Ecto neural progenitor cell (in vitro differentiated cells): ENCODE data around the gene MYMK.
"Not testable (repeated sequence)": the region's sequence is repeated elsewhere in the genome, so short reads cannot be mapped to it uniquely, and the experiment has no call there.

ENCODE experiments used
- DNase-seq: peaks from one replicate; pipeline ENCODE4 v3.0.0-alpha.2; 2018; ENCODE audit warnings: low spot score

The MYMK gene, protein sequence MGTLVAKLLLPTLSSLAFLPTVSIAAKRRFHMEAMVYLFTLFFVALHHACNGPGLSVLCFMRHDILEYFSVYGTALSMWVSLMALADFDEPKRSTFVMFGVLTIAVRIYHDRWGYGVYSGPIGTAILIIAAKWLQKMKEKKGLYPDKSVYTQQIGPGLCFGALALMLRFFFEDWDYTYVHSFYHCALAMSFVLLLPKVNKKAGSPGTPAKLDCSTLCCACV

DNA sequence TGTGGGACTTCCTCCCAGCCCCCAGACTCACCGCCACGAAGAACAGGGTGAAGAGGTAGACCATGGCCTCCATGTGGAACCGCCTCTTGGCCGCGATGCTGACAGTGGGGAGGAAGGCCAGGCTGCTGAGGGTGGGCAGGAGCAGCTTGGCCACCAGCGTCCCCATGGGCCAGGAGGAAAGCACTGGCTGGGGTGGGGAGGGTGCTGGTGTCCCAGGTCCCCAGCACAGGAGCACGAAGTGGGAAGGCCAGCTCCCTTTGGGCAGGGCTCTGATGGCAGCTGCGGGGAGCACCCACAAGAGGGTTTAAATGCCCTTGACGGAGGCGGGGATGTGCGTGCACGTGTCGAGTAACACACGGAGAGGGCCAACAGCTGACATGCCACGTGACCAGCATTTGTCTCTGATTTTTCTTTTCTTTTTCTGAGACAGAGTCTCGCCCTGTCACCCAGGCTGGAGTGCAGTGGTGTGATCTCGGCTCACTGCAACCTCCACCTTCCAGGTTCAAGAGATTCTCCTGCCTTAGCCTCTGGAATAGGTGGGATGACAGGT is at the start of gene MYMK:
TSS of gene MYMK (minus strand) at position 281 of the 550 bp plus-strand sequence. CDS start at position 166, 115 bp downstream.
- DNase-seq = no peak

DNA sequence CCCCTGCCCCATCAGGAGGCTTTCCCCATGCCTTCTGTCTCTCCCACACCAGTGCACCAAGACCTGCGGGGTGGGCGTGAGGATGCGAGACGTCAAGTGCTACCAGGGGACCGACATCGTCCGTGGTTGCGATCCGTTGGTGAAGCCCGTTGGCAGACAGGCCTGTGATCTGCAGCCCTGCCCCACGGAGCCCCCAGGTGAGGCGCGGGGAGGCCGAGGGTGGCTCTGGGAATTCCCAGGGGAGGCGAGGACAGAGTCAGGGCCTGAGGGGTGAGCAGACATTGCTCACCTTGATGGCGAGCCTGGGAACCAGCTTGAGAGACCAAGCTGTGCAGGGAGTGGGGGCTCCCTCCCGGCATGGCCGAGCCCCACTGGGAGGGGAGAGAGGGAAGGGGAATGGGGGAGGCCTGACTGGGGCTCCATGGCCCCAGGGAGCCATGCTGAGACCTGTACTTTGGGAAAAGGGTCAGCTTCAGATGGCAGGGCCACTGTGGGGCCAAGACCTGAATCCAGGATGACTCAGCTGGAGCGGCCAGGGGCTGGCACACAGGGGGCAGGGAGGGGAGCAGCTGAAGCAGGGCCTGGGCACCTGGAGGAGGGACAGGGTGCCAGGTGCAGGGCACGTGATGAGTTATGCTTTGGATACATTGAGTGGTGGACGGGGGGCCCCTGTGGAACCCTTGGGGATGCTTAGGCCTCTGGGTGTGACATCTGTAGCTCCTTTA is 49.2 kb upstream of the MYMK start:
- DNase-seq = no peak

DNA sequence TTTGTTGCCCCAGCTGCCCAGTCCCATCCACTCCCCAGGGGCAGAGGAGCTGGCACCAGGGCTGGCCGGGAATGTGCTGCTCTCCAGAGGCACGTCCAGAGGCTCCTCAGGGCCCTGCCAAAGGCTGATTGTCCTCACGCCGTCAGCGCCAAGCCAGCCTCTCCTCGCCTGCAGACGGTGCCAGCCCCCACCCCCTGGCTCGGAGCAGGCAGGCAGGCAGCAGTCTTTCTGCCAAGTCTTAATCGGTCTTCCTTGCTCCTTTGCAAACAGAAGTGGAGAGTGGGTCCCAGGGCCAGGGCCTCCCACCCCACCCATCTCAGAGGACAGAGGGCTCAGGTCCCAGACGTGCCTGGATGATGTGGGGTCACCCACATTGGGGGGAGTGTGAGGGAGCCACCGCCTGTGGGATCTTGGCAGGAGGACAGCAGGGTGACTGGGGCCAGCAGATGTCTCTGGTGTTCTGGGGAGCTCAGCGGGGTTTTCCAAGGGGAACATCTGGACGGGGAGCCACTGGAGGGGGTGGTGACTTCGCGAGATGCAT is 48.1 kb upstream of the MYMK start:
- no peak for DNase-seq

DNA sequence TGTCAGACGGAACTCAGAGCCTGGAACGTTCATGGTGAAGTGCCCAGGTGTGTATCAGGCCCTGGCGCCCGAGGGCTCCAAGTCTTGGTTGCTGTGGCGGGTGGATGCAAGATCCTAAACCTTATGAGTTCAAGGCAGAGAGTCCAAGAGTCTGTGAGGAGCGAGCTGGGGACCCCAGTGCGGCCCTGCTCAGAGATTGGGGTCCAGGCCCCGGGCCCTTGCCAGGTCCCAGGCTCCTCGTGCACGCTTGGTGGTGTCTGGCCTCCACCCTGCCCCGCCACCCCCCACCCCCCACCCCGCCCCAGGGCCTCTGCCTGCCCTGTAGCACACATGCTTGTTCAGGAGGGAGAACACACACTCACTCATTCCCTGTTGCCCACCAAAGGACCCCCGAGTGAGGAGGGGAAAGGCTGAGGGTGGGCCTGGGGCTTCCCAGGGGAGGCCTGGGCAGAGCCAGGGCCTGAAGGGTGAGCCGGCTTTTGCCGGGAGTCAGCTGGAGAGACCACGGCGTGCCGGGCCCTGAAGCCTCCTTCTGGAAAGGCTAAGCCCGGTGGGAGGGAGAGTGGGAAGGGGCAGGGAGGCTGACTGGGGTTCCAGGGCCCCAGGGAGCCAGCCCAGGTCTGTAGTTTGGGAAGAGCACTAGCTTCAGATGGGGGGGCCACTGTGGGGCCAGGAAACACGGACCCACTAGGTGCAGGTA is 47.3 kb upstream of the MYMK start:
- DNase-seq = no peak

DNA sequence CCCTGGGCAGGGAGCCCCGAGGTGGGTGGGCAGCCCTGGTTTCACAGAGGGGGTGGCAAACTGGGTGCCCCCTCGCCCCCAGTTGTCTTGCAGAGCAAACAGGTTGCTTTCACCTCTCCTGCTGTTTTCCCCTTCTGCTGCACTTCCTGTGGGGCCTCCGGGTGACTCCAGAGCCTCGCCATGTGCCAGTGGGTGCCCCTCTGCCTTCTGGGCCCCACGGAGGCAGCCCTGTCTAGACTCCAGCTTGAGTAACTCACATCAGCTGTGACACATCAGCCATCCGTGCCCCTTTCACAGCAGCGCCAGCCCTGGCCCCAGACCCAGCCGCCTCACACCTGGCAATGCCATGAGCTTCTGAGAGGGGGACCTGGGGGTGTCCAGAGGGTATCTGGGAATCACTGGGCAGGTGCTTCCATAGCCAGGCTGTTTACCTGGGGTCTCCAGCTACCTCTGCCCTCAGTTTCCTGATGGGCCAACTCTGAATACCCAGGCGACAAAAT is 46.7 kb upstream of the MYMK start:
- DNase-seq = no peak

DNA sequence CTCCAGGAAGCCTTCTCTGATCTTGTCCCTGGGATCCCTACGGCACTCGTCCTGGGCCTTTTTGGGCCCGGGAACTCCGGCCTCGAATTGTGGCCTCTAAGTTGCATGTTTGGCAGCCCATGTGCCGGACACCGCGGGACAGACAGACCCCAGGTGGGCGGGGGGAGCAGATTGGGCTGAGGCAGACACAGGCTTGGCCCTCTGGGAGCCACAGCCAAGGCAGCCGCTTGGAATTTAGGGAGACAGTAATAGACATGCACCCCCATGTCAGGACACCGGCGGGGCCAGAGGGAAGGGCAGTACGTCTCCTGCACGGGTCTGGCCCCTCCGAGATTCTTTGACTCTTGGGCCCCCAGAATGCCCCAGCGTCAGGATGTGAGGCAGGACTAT is 45.9 kb upstream of the MYMK start:
- no peak for DNase-seq

DNA sequence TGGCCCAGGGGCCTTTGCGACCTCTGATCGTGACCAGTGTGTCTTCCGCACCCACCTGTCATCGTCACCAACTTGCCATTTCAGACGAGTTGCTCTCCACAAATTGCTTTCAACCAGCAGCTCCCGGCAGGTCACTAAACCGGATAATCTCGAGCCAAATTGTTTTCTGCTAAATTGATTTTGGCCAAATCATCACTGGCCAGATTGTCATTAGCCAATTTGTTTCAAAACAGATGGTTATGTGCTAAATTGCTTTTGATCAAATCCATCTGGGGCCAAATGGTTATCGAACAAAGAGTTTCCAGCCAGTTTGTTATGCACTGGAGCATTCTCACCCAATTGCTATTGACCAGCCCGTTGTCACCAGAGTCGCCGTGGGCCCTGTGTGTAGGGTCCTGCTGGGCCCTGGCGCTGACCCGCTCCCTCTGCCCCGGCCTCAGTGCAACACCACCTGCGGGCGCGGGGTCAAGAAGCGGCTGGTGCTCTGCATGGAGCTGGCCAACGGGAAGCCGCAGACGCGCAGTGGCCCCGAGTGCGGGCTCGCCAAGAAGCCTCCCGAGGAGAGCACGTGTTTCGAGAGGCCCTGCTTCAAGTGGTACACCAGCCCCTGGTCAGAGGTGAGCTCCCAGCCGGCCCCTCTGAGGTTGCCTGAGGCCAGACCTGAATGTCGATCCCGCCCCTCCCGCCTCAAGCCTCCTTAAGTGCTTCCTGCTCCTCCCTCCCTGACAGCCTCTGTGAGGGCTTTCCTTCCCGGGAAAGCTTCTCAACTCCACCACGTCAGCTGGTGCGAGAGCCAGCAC is 45.3 kb upstream of the MYMK start:
- DNase-seq = no peak

DNA sequence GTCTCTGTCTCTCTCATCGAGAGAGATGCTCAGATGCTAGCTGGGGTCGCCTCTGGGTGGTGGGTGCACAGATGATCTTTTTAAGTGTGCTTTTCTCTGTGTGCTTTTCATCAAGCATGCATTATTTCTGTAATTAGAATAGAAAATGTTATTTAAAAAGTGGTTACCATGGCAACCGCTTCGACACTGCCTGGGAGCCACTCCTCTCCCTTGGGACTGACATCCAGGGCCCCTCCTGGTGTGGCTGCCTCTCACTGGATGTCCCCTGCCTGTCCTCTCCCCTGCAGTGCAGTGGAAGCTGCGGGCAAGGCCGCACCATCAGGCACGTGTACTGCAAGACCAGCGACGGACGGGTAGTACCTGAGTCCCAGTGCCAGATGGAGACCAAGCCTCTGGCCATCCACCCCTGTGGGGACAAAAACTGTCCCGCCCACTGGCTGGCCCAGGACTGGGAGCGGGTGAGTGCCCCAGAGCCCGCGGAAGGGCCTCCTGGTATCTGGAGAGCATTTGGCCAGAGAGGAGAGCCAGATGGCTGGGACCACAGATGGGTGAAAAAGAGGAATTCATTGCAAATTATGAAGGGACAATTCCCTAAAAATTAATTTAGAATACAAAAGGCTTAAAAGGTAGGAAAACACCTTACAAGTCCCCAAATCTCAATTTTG is 44.5 kb upstream of the MYMK start:
- no peak for DNase-seq

DNA sequence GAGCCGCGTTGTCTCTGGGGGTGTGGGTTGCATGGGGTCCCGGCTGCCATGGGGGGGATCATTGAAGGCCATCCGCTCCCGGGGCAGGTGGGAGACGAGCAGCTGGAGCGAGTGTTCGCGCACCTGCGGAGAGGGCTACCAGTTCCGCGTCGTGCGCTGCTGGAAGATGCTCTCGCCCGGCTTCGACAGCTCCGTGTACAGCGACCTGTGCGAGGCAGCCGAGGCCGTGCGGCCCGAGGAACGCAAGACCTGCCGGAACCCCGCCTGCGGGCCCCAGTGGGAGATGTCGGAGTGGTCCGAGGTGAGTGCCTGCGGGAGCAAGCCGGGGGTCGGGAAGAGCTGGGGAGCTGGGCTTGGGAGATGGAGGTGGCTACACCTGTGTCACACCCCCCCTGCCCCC is 43.4 kb upstream of the MYMK start:
- DNase-seq = no peak

DNA sequence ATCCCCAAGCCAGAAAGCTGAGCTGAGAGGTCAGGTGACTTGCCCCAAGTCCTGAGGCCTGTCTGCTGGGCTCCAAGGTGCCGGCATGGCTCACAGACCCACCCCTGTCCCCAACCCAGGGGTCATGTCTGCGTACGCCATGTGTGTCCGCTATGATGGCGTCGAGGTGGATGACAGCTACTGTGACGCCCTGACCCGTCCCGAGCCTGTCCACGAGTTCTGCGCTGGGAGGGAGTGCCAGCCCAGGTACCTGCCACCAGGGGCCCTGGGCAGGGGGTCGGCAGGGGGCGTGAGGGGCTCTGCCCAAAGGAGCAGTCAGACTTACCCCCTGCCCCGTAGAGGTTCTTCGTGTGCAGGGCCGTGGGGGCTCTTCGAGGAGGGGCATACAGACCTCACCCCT is 42.1 kb upstream of the MYMK start:
- DNase-seq = no peak

DNA sequence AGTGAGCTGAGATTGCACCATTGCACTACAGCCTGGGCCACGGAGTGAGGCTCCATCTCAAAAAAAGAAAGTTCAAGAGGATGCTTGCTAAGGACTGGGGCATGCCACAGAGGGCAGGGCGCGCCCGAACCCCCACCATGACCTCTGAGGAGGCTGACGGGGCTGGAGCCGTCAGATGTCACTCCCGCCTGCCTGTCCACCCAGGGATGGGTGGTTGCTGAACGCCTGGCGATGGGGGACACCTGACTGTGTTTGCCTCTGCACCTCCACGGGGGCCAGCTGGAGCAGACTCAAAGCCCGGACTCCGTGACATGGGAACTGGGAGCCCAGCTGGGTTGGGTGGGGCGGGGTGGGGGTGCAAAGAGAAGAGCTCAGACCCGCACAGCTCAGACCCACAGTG is 41.6 kb upstream of the MYMK start:
- no peak for DNase-seq

DNA sequence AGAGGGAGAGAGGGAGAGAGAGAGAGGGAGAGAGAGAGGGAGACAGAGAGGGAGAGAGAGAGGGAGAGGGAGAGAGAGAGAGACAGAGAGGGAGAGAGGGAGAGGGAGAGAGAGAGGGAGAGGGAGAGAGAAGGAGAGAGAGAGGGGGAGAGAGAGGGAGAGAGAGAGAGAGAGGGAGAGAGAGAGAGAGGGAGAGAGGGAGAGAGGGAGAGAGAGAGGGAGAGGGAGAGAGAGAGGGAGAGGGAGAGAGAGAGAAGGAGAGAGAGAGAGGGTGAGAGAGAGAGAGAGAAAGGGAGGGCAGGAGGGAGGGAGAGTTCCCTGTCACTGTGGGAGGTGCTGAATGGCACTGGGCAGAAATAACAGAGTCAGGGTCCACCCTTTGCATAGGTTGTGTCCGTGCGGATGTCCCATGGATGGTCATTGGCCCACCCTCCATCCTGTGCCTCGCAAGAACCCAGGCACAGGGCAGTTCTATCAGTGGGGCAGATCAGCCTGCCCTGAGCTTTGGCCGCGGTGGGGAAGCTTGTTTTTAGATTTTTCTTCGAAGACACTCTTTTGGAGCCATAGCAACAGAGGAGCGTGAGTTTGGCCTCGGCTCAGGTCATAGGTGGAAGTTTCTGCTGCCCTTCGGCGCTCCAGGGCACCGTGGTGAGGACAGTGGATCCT is 39.8 kb upstream of the MYMK start:
- no peak for DNase-seq

DNA sequence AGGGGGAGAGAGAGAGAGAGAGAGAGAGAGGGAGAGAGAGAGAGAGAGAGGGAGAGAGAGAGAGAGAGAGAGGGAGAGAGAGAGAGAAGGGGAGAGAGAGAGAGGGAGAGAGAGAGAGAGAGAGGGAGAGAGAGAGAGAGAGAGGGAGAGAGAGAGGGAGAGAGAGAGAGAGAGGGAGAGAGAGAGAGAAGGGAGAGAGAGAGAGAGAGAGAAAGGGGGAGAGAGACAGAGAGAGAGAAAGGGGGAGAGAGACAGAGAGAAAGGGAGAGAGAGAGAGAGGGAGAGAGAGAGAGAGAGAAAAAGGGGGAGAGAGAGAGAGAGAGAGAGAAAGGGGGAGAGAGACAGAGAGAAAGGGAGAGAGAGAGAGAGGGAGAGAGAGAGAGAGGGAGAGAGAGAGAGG is 39.1 kb upstream of the MYMK start:
- DNase-seq = not testable (repeated sequence)

DNA sequence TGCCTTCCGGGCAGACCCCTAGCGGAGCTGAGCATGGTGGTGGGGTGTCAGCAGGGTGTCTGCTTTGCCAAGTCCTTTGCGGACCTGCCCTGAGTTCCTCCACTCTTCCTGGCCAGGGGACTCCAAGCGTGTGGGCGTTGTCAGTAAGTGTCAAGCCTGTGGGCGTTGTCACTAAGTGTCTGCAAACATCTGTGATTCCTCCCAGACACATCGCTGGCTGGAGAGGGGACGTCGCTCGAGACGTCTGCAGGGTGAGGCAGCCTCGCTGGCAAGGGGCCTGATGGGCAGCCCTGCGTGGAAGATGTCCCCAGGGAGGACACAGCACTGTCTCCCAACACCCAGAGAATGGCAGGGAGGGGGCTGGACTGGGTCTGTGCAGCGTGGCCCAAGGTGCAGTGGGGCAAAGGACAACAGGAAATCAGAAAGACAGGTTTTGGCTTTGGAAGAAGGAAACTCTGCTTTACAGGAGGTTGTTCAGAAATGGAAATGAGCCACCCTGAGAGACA is 38.6 kb upstream of the MYMK start:
- no peak for DNase-seq

DNA sequence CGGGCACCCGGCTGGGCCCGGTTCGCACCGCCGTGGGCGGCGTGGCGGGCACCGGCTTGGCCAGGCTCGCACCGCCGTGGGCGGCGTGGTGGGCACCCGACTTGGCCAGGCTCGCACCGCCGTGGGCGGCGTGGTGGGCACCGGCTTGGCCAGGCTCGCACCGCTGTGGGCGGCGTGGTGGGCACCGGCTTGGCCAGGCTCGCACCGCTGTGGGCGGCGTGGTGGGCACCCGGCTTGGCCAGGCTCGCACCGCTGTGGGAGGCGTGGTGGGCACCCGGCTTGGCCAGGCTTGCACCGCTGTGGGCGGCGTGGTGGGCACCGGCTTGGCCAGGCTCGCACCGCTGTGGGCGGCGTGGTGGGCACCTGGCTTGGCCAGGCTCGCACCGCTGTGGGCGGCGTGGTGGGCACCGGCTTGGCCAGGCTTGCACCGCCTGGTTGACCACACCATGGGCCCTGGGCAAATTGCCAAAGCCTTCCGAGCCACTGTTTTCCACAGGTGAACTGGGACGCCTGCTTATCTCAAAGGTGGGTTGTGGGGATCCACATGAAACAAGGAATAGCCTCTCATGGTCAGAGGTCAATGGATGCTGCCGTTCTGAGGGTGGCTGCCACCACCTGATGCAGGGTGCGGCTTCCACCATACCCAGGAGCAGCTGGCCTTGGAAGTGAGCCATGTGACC is 38.0 kb upstream of the MYMK start:
- DNase-seq = no peak

DNA sequence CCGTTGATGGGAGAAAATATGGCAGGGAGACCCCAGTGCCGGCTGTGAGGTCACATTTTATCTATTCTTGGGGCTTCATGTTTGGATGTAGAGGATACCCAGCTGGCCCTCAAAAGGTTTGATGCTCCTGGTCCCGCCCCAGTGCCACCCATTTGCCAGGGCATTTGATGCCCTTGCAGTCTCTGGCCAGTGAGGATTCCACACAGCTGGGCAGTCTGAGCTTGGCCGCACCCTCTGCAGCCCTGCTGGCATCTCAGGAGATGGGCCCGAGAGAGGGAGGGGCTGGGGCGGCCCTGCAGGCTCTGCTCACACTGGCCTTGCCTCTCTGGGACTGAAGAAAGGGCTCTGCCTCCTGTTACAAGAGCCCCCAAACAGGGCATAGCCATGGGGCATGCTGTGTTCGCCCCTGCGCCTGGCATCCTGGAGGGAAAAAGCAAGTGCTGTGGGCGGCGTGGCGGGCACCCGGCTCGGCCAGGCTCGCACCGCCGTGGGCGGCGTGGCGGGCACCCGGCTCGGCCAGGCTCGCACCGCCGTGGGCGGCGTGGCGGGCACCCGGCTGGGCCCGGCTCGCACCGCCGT is 37.3 kb upstream of the MYMK start:
- no peak for DNase-seq

DNA sequence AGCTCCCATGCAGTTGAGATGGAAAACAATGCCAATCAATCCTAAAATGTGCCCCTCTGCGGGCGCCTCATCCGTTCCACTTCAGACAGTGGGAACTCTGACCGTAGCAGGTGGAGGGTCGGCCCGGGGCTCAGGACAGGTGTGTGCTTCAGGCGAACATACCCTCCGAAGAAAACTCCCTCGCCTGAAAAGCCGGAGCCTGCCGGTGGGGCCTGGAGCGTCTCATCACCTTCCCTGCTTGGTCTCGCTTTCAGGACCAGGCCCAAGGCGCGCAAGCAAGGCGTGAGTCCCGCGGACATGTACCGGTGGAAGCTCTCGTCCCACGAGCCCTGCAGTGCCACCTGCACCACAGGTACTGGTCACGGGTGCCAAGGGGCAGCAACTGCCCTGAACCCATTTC is 36.2 kb upstream of the MYMK start:
- no peak for DNase-seq

DNA sequence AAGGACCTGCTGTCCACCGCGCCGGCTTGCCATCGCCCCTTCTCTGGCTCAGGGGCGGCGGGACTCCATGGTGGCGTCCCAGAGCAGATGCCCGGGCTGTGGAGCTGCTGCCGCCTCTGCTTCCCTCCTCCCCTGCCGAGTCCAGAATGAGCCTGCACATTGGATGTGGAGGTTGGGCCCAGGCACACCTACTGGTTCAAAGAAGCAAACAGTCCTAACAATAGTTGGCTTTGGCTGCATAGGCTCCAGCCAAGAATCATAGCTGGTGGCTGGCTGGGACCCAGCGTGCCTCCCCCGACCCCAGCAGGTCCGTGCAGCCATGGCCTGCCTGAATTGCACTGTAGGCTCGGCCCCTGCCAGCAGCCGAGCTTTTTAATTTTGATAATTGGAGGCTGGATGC is 35.6 kb upstream of the MYMK start:
- DNase-seq = no peak
